ENCODE measurements around the gene PPP2R5C.

PPP2R5C gene

DNA sequence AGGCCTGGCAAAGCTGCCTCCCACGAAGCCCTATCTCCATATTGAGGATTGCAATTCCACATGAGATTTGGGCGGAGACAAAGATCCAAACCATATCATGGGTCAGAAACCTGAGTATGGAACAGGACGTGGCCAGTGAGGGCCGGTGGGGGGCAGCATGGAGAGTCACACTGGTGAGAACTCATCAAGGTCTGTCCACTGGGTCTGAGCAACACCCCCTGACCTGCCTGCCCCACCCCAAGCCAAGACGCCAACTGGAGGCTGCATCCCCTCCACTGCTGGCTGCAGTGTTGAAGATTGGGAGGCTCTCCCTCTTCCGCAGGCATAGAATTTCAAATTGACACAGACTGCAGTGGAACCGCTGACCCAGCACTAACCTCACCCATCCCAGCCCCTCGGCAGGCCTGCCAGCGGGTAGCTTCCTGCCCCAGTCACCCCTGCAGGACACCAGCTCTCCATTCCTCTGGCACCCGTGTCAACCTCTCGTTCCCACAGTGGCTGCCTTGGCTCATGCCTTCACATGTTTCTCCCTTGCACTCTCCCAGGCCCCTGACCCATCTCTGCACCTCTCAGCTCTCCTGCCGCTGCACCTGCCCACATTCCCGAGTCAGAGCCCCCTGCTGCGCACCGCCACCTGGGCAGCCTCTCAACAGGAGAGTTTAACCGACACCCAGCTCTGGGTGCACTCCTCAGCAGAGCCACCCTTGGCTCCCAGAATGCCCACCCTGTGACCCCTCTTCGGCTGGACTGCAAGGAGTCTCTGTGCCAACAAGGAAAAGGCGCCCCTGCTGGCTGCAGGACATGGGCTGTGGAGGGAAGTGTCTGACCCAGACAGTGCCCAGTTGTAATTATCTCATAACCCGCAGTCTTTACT is 45.2 kb upstream of the PPP2R5C start:
- H3K4me3 ChIP-seq = no peak overlapping the region
- DNase-seq (ENCODE audit: low spot score) = no peak
- no peak overlapping the region for H3K27ac ChIP-seq
- no peak for TF ChIP-seq CTCF (IDR thresholded peaks at IDR 0.05)

- H3K4me3 ChIP-seq = no peak overlapping the region
- no peak for TF ChIP-seq CTCF (IDR thresholded peaks at IDR 0.05)
- no peak for DNase-seq (ENCODE audit: low spot score)
- no peak overlapping the region for H3K27ac ChIP-seq
Measured at GRCh38 chr14:101716956-101717662, 44.4 kb upstream of the PPP2R5C start.

DNA sequence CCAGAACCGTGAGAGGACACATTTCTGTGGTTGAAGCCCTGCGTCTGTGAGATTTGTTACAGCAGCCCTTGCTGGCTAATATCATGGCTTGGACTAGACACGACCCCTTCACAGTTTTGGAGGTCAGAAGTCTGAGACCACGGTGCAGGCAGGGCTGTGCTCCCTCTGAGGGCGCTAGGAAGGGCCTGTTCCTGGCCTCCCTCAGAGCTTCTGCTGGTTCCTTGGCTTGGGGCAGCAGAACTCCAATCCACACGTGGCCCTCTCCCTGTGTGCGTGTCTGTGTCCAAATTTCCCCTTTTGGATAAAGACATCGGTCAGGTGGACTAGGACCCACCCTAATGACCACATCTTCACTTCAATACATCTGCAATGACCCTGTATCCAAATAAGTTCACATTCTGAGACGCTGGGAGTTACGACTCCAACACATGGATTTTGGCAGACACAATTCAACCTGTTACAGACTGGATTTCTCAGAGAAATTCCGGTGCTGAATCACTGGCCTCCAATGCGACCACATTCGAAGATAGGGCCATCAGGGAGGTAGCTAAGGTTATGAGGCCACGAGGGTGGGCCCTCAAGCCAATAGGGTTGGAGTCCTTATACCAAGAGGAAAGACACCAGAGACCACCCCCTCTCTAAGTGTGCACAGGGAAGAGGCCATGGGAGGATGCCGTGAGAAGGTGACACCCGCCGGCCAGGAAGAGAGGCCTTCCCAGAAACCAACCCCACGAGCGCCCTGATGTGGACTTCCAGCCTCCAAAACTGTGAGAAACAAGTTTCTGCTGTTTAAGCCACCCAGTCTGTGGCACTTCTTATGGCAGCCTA is 43.6 kb upstream of the PPP2R5C start:
- Histone ChIP-seq H3K4me3 (no peak overlapping the region), H3K27ac (no peak overlapping the region)
- DNase-seq (ENCODE audit: low spot score) = peak; percentile 57
- no peak for TF ChIP-seq CTCF (IDR thresholded peaks at IDR 0.05)

- TF ChIP-seq CTCF (IDR thresholded peaks at IDR 0.05) = no peak
- Histone ChIP-seq H3K4me3 (no peak overlapping the region), H3K27ac (no peak overlapping the region)
- DNase-seq (ENCODE audit: low spot score) = peak; percentile 54
Measured at GRCh38 chr14:101719045-101719645, 42.4 kb upstream of the PPP2R5C start.

DNA sequence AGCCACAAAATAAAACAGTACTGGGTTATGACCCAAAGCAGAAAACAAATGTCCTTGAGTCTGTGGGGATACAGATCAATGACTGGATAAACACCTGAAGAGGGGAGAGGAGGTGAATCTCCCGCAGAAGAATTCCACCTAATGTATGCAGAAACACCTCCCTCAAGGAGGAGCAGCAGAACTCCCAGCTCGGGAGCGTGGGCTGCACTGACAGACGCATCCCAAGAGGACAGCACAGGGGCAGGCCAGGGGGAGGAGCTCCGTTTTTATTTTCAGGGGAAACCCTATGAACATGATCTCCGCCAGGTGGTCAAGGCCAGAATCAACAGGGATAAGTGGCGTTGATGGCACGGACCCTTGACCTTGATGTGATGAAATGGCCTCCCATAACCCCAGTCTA is 41.8 kb upstream of the PPP2R5C start:
- TF ChIP-seq CTCF (IDR thresholded peaks at IDR 0.05) = no peak
- no peak overlapping the region for H3K27ac ChIP-seq
- no peak overlapping the region for H3K4me3 ChIP-seq
- DNase-seq (ENCODE audit: low spot score) = peak; percentile 52

GRCh38 chr14:101721111-101721510 is 40.4 kb upstream of the PPP2R5C start:
- no peak for TF ChIP-seq CTCF (IDR thresholded peaks at IDR 0.05)
- Histone ChIP-seq H3K4me3 (no peak overlapping the region), H3K27ac (no peak overlapping the region)
- peak; percentile 24 for DNase-seq (ENCODE audit: low spot score)
